Fibroblast of the aortic adventitia (primary cell): ENCODE measurements around the gene SLC23A2. TPM values are rescaled to one million over a fixed set of nuclear protein-coding genes. Genes with fewer than 3 reads are reported as not detected.
"Not testable (repeated sequence)": the region's sequence is repeated elsewhere in the genome, so short reads cannot be mapped to it uniquely, and the experiment has no call there.

ENCODE experiments used
- DNase-seq: peaks from one replicate; pipeline ENCODE4 v3.0.0-alpha.2; 2010; ENCODE audit warnings: low read depth
- H3K4me3 ChIP-seq: 2 replicates; pipeline ENCODE4 v1.5.1; 2011; ENCODE audit warnings: low read depth, mild to moderate bottlenecking, control low read depth, low read length, moderate library complexity
- CTCF ChIP-seq: IDR thresholded peaks from 2 replicates; pipeline ENCODE4 v1.5.1; 2011; ENCODE audit warnings: mild to moderate bottlenecking, low read length, control low read depth, inconsistent platforms; ENCODE audit not compliant: insufficient read depth
- total RNA-seq: library from RNA; depleted of rRNA; stranded (reverse); fragments of >200 nt; gene quantifications from 2 replicates; pipeline ENCODE4 v1.2.3, GENCODE V29; 2012; ENCODE audit warnings: low replicate concordance

The SLC23A2 gene
- total RNA-seq, 1 donor = 24.6 TPM

GRCh38 chr20:4853757-4854560 lies 147.4 kb downstream of the SLC23A2 start:
- no peak overlapping the region for H3K4me3 ChIP-seq
- DNase-seq = no peak
- no peak for TF ChIP-seq CTCF

- no peak for DNase-seq
- no peak for TF ChIP-seq CTCF
- H3K4me3 ChIP-seq = no peak overlapping the region
Observed at GRCh38 chr20:4853004-4853403, 148.3 kb downstream of the SLC23A2 start.

GRCh38 chr20:4850960-4851359 lies 150.3 kb downstream of the SLC23A2 start:
- DNase-seq = no peak
- no peak for TF ChIP-seq CTCF
- H3K4me3 ChIP-seq = no peak overlapping the region

- DNase-seq, H3K4me3 ChIP-seq: not testable (repeated sequence)
Observed at GRCh38 chr20:4848829-4849228, 152.5 kb downstream of the SLC23A2 start.

- no peak for DNase-seq
- TF ChIP-seq CTCF = no peak
- H3K4me3 ChIP-seq = no peak overlapping the region
Observed at GRCh38 chr20:4848041-4848440, 153.3 kb downstream of the SLC23A2 start.

GRCh38 chr20:4846821-4847220 lies 154.5 kb downstream of the SLC23A2 start:
- H3K4me3 ChIP-seq = no peak overlapping the region
- no peak for DNase-seq
- no peak for TF ChIP-seq CTCF

GRCh38 chr20:4844751-4845465 lies 156.4 kb downstream of the SLC23A2 start:
- no peak for DNase-seq
- H3K4me3 ChIP-seq = no peak overlapping the region
- no peak for TF ChIP-seq CTCF
